Trophoblast cell (in vitro differentiated cells and primary cell): ENCODE data around the gene DES.

Experiments
- DNase-seq, 2 donors: peaks; one replicate each; pipeline ENCODE4 v3.0.0-alpha.2; 2016
- H2AFZ ChIP-seq: 2 replicates; pipeline ENCODE4 v1.6.1; 2013; ENCODE audit warnings: low read length, moderate library complexity, mild to moderate bottlenecking; ENCODE audit not compliant: insufficient read depth, poor library complexity
- H2AK5ac ChIP-seq: 2 replicates; pipeline ENCODE4 v1.6.1; 2013; ENCODE audit warnings: mild to moderate bottlenecking, low read length
- H2BK120ac ChIP-seq: 2 replicates; pipeline ENCODE4 v1.6.1; 2013; ENCODE audit warnings: low read length, mild to moderate bottlenecking, moderate library complexity; ENCODE audit not compliant: insufficient read depth, poor library complexity
- H2BK12ac ChIP-seq: 2 replicates; pipeline ENCODE4 v1.6.1; 2013; ENCODE audit warnings: mild to moderate bottlenecking, low read length, moderate library complexity
- H2BK5ac ChIP-seq: 2 replicates; pipeline ENCODE4 v1.6.1; 2013; ENCODE audit warnings: low read length, low read depth, moderate library complexity, mild to moderate bottlenecking; ENCODE audit not compliant: poor library complexity
- H3K14ac ChIP-seq: 2 replicates; pipeline ENCODE4 v1.6.1; 2013; ENCODE audit warnings: mild to moderate bottlenecking, low read length
- H3K18ac ChIP-seq: 2 replicates; pipeline ENCODE4 v1.6.1; 2013; ENCODE audit warnings: mild to moderate bottlenecking, low read length
- H3K23ac ChIP-seq: 2 replicates; pipeline ENCODE4 v1.6.1; 2013; ENCODE audit warnings: low read length
- H3K27ac ChIP-seq: 2 replicates; pipeline ENCODE4 v1.5.1; 2013; ENCODE audit warnings: low read depth, mild to moderate bottlenecking, inconsistent platforms, low read length, moderate library complexity
- H3K27me3 ChIP-seq: 2 replicates; pipeline ENCODE4 v1.6.1; 2013; ENCODE audit warnings: inconsistent platforms, mild to moderate bottlenecking, low read length, moderate library complexity; ENCODE audit not compliant: insufficient read depth
- H3K36me3 ChIP-seq, 2 experiments: 1 replicate in 1 of 2; 2 replicates in 1 of 2; pipeline ENCODE4 v1.6.1; 2013; ENCODE audit warnings: low read length in 2 of 2, mild to moderate bottlenecking in 2 of 2, moderate library complexity in 1 of 2; ENCODE audit not compliant: insufficient read depth in 2 of 2, control insufficient read depth in 1 of 2
- H3K4ac ChIP-seq: 2 replicates; pipeline ENCODE4 v1.6.1; 2013; ENCODE audit warnings: low read depth, mild to moderate bottlenecking, low read length, moderate library complexity
- H3K4me1 ChIP-seq, 2 experiments: 1 replicate in 1 of 2; 2 replicates in 1 of 2; pipeline ENCODE4 v1.6.1; 2013; ENCODE audit warnings: low read length in 2 of 2, mild to moderate bottlenecking in 2 of 2, moderate library complexity in 1 of 2; ENCODE audit not compliant: insufficient read depth in 2 of 2, control insufficient read depth in 1 of 2
- H3K4me2 ChIP-seq: 2 replicates; pipeline ENCODE4 v1.6.1; 2013; ENCODE audit warnings: inconsistent platforms, mild to moderate bottlenecking, low read length, moderate library complexity
- H3K4me3 ChIP-seq: 2 replicates; pipeline ENCODE4 v1.5.1; 2013; ENCODE audit warnings: mild to moderate bottlenecking, low read depth, low read length, inconsistent platforms
- H3K79me1 ChIP-seq: one replicate; pipeline ENCODE4 v1.6.1; 2013; ENCODE audit warnings: low read length
- H3K79me2 ChIP-seq: 2 replicates; pipeline ENCODE4 v1.6.1; 2013; ENCODE audit warnings: low read length, mild to moderate bottlenecking; ENCODE audit not compliant: control insufficient read depth, insufficient read depth, poor library complexity
- H3K9ac ChIP-seq: 2 replicates; pipeline ENCODE4 v1.6.1; 2013; ENCODE audit warnings: mild to moderate bottlenecking, low read length
- H3K9me3 ChIP-seq: 2 replicates; pipeline ENCODE4 v1.6.1; 2013; ENCODE audit warnings: low read depth, mild to moderate bottlenecking, control low read depth, inconsistent platforms, low read length; ENCODE audit not compliant: insufficient read depth
- H4K12ac ChIP-seq: 2 replicates; pipeline ENCODE4 v1.6.1; 2013; ENCODE audit warnings: low read depth, mild to moderate bottlenecking, low read length, moderate library complexity
- H4K8ac ChIP-seq: 2 replicates; pipeline ENCODE4 v1.6.1; 2013; ENCODE audit warnings: low read depth, mild to moderate bottlenecking, low read length, moderate library complexity
- H4K91ac ChIP-seq: one replicate; pipeline ENCODE4 v1.6.1; 2013; ENCODE audit warnings: low read depth, mild to moderate bottlenecking, low read length, moderate library complexity
- WGBS: extraction: QIAGEN DNeasy Blood & Tissue Kit; methylation state at CpG from one replicate; pipeline ENCODE4 v1.1.7; 2013; ENCODE audit warnings: missing lambda C conversion rate; ENCODE audit not compliant: insufficient read length, insufficient coverage; ENCODE audit errors: extremely low coverage; 5-methylcytosine and 5-hydroxymethylcytosine counted together

Gene DES

DNA sequence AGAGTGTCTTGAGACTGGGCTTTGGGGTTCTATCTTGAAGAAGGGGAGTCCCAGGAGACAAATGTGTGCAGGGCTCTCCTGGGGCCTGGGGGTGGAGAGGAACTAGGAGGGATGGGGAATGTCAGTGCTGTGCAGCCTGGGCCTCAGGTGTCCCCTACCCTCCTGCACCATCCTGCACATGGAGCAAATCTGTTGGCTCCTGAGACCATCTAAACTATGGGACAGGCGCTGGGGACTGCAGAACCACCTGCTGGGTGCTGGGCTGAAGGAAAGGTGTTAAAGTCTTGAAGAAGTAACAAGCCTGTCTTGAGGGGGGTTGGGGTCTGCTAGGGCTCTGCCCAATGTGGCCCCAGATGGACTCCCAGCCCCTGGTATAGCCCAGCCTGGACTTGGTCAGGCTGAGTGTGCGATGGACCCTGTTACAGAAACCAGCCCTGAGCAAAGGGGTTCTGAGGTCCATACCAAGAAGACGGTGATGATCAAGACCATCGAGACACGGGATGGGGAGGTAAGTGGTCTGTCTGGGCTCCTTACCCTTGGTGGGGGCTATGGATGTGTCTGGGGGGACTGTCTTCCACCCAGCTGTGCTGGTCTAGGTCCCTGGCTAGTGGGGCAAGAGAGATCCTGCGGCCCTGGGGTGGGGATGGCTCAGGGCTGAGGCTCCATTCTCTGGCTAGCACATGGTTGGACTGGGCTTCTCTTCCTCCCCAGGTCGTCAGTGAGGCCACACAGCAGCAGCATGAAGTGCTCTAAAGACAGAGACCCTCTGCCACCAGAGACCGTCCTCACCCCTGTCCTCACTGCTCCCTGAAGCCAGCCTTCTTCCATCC lies 7.3 kb downstream of the DES start:
- H3K4me2 ChIP-seq = no peak overlapping the region
- no peak overlapping the region for H2BK5ac ChIP-seq
- no peak overlapping the region for H3K14ac ChIP-seq
- DNase-seq = no peak
- H3K4me3 ChIP-seq = no peak overlapping the region
- H3K4ac ChIP-seq = no peak overlapping the region
- H3K36me3 ChIP-seq = no peaks in the 10 kb centered on the region
- H3K79me2 ChIP-seq = no peaks in the 10 kb centered on the region
- H3K9ac ChIP-seq = no peak overlapping the region
- no peak overlapping the region for H4K12ac ChIP-seq
- no peak overlapping the region for H4K91ac ChIP-seq
- H3K4me1 ChIP-seq = peaks cover 0 to 2% of the 10 kb centered on the region in 2 experiments
- no peak overlapping the region for H3K23ac ChIP-seq
- no peak overlapping the region for H2BK120ac ChIP-seq
- H3K27ac ChIP-seq = no peak overlapping the region
- no peak overlapping the region for H4K8ac ChIP-seq
- no CpG with 5 or more reads among the region's 8 CpGs for WGBS
- H2AK5ac ChIP-seq = no peak overlapping the region
- H3K18ac ChIP-seq = no peak overlapping the region
- no peak overlapping the region for H2AFZ ChIP-seq
- H3K9me3 ChIP-seq = peaks cover 2% of the 10 kb centered on the region
- no peaks in the 10 kb centered on the region for H3K27me3 ChIP-seq
- H2BK12ac ChIP-seq = no peak overlapping the region
- H3K79me1 ChIP-seq = no peaks in the 10 kb centered on the region

DNA sequence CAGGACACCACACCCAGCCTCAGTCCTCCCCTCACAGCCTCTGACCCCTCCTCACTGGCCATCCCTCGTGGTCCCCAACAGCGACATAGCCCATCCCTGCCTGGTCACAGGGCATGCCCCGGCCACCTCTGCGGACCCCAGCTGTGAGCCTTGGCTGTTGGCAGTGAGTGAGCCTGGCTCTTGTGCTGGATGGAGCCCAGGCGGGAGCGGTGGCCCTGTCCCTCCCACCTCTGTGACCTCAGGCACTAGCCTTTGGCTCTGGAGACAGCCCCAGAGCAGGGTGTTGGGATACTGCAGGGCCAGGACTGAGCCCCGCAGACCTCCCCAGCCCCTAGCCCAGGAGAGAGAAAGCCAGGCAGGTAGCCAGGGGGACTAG lies 7.9 kb downstream of the DES start:
- no peak overlapping the region for H3K23ac ChIP-seq
- no peak overlapping the region for H2BK120ac ChIP-seq
- no peak overlapping the region for H3K9ac ChIP-seq
- no peak overlapping the region for H2BK12ac ChIP-seq
- H3K14ac ChIP-seq = no peak overlapping the region
- no peak overlapping the region for H3K18ac ChIP-seq
- H2AK5ac ChIP-seq = no peak overlapping the region
- peaks cover 0 to 6% of the 10 kb centered on the region in 2 experiments for H3K4me1 ChIP-seq
- no peak overlapping the region for H3K4me3 ChIP-seq
- no peak overlapping the region for H3K27ac ChIP-seq
- no peak overlapping the region for H3K4ac ChIP-seq
- no peak overlapping the region for H4K8ac ChIP-seq
- no peak overlapping the region for H2AFZ ChIP-seq
- H3K9me3 ChIP-seq = peaks cover 2% of the 10 kb centered on the region
- H4K12ac ChIP-seq = no peak overlapping the region
- no peak overlapping the region for H4K91ac ChIP-seq
- no peaks in the 10 kb centered on the region for H3K36me3 ChIP-seq
- no peaks in the 10 kb centered on the region for H3K27me3 ChIP-seq
- H2BK5ac ChIP-seq = no peak overlapping the region
- no peaks in the 10 kb centered on the region for H3K79me1 ChIP-seq
- WGBS = no CpG with 5 or more reads among the region's 7 CpGs
- no peaks in the 10 kb centered on the region for H3K79me2 ChIP-seq
- H3K4me2 ChIP-seq = no peak overlapping the region
- DNase-seq = no peak

DNA sequence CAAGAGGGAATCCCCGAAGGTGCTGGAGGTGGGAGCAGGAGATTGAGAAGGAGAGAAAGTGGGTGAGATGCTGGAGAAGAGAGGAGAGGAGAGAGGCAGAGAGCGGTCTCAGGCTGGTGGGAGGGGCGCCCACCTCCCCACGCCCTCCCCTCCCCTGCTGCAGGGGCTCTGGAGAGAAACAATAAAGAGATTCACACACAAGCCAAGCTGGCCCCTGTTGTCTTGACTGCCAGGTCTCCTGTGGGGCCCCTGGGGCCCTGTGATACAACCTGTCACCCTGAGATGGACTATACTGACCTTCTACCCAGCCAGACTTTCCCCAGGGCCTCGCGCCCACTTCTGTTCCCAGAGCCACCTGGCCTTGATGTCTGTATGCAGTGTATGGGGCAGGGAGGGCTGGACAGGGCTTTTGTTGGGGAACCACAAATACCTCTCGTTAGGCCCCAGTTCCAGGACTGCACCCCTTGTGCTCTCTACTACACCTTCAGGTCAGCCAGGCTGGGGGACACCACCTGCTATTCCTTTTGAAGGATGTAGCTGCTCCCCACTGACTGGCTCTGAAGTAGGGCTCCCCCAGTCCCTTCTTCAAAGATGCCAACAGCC lies 8.5 kb downstream of the DES start:
- no peak overlapping the region for H2BK120ac ChIP-seq
- H3K79me2 ChIP-seq = no peaks in the 10 kb centered on the region
- H3K4me2 ChIP-seq = no peak overlapping the region
- no CpG with 5 or more reads among the region's 7 CpGs for WGBS
- H3K9ac ChIP-seq = no peak overlapping the region
- no peak overlapping the region for H3K27ac ChIP-seq
- no peak overlapping the region for H3K4me3 ChIP-seq
- H2AFZ ChIP-seq = no peak overlapping the region
- DNase-seq = no peak
- no peak overlapping the region for H2BK5ac ChIP-seq
- no peaks in the 10 kb centered on the region for H3K27me3 ChIP-seq
- H4K8ac ChIP-seq = no peak overlapping the region
- H3K18ac ChIP-seq = no peak overlapping the region
- no peak overlapping the region for H3K23ac ChIP-seq
- H3K4me1 ChIP-seq = peaks cover 0 to 6% of the 10 kb centered on the region in 2 experiments
- H3K36me3 ChIP-seq = no peaks in the 10 kb centered on the region
- H3K4ac ChIP-seq = no peak overlapping the region
- peaks cover 2% of the 10 kb centered on the region for H3K9me3 ChIP-seq
- no peak overlapping the region for H2BK12ac ChIP-seq
- no peak overlapping the region for H4K12ac ChIP-seq
- no peak overlapping the region for H3K14ac ChIP-seq
- H3K79me1 ChIP-seq = no peaks in the 10 kb centered on the region
- H4K91ac ChIP-seq = no peak overlapping the region
- no peak overlapping the region for H2AK5ac ChIP-seq

DNA sequence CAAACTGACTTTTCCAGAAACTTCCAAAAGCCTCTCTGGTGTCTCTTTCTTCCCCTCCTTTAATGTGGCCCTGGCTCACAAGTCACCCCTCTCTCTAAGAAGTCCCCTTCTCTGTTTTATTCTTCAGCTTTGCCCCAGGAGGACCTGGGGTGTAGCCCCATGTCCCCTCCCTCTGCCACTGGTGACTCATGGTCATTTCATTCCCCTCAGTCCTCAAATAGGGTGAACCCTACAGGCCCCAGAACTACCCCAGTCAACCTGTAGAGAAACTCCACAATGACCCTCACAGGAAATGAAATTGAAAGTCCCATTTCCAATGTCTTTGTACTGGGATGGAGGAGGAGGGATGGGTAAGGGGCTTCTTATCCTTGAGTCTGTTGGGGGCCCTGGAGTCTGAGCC lies 10.3 kb downstream of the DES start:
- Histone ChIP-seq H4K12ac (no peak overlapping the region), H2BK5ac (no peak overlapping the region)

More for the DNA sequence above, 10.3 kb downstream of the DES start:
- Histone ChIP-seq H3K9ac (no peak overlapping the region), H3K14ac (no peak overlapping the region), H2BK120ac (no peak overlapping the region), H3K9me3 (peaks cover 2% of the 10 kb centered on the region), H4K8ac (no peak overlapping the region), H3K18ac (no peak overlapping the region), H3K79me2 (no peaks in the 10 kb centered on the region), H3K4me3 (no peak overlapping the region), H3K4me2 (no peak overlapping the region), H3K23ac (no peak overlapping the region), H3K79me1 (no peaks in the 10 kb centered on the region), H3K27ac (no peak overlapping the region), H3K36me3 (no peaks in the 10 kb centered on the region), H3K27me3 (no peaks in the 10 kb centered on the region), H2AFZ (no peak overlapping the region), H3K4ac (no peak overlapping the region), H4K91ac (no peak overlapping the region), H2BK12ac (no peak overlapping the region), H2AK5ac (no peak overlapping the region), H3K4me1 (peaks cover 0 to 6% of the 10 kb centered on the region in 2 experiments)
- DNase-seq = no peak
